ENCODE results near the gene PEX3. TPM values are rescaled to one million over a fixed set of nuclear protein-coding genes. Genes with fewer than 3 reads are reported as not detected.
A peak's percentile ranks its signal among the peaks of the same experiment; 100 is the strongest.

Gene PEX3
- total RNA-seq, 1 experiment from 2014 or later: 17.9 TPM

DNA sequence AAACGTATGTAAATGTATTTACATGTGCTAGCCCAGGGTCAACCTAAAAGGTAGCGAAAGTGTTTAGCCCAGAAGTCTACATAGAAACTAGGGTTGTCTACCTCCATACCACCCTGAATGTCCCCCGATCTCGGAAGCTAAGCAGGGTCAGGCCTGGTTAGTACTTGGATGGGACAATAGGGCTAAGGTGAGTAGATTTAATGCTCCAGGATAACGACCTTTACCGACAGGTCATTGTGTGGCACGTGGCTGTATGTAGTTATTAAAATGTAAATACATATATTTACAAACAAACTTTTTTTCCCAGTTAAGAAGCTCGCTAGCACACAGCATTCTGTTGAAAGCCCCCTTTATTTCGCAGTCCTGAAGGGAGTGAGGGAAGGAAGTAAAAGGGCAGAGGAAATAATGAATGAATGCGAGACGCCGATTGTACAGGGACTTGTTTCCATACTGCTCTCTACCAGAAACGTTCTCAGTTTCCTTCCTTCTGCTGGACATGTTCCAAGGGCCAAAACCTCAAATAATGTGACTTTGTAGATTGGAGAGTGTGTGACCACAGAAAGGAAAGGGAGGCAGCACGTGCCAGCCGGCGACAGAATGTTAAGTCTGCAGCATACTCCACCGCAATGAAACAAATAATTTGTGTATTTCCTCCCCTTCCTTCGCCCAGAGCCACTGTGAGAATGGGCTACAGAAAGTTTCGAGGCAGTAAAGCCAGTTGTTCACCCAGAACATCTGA, 722 bp upstream of the PEX3 start:
- H3K4ac ChIP-seq (ENCODE audit: low read depth, low read length): no peak overlapping the region
- Mint-ChIP-seq H3K36me3 (ENCODE audit: insufficient read depth in 1 of 3, low read depth in 3 of 3) (peaks cover 0 to 1% (median 0%) of the 10 kb centered on the region in 3 experiments; a peak in 1 of 7 replicates), H3K4me3 (peak overlapping the region; percentile 93 to 99), H3K27me3 (ENCODE audit: low read depth) (no peaks in the 10 kb centered on the region), H3K4me1 (peaks cover 10 to 11% of the 10 kb centered on the region in 2 experiments), H3K9me3 (no peaks in the 10 kb centered on the region), H3K27ac (peak overlapping the region in 2 of 3 experiments; percentile 98 to 99; a peak in 5 of 7 replicates)
- no peak overlapping the region for H3K56ac ChIP-seq (ENCODE audit: insufficient read length, low read depth, low read length)
- no peak overlapping the region for H2AFZ ChIP-seq (ENCODE audit: low read length)
- no peaks in the 10 kb centered on the region for H3K79me1 ChIP-seq (ENCODE audit: insufficient read depth, low read depth, low read length, poor library complexity, severe bottlenecking)
- DNase-seq: peak; percentile 36
- H3K23me2 ChIP-seq (ENCODE audit: insufficient read length, low read depth, low read length, poor library complexity, severe bottlenecking): peaks cover 16% of the 10 kb centered on the region
- no peaks in the 10 kb centered on the region for H3K79me2 ChIP-seq (ENCODE audit: insufficient read depth, low read length)
- peak overlapping the region; percentile 81 for H4K5ac ChIP-seq (ENCODE audit: insufficient read length, low read depth, low read length)
- no peak overlapping the region for H4K8ac ChIP-seq (replicated peaks; ENCODE audit: insufficient read length, low read depth, low read length)
- H3K4me1 ChIP-seq (ENCODE audit: insufficient read depth, low read length): no peaks in the 10 kb centered on the region
- no peak overlapping the region for H2BK15ac ChIP-seq (ENCODE audit: low read depth, low read length)
- H3K23ac ChIP-seq (ENCODE audit: insufficient read length, low read depth, low read length): no peak overlapping the region
- H3K18ac ChIP-seq (ENCODE audit: insufficient read length, low read depth, low read length): peak overlapping the region; percentile 58
- no peaks in the 10 kb centered on the region for H4K20me1 ChIP-seq (ENCODE audit: control insufficient read depth, insufficient read depth, insufficient read length)
- TF ChIP-seq, protein P1, sequence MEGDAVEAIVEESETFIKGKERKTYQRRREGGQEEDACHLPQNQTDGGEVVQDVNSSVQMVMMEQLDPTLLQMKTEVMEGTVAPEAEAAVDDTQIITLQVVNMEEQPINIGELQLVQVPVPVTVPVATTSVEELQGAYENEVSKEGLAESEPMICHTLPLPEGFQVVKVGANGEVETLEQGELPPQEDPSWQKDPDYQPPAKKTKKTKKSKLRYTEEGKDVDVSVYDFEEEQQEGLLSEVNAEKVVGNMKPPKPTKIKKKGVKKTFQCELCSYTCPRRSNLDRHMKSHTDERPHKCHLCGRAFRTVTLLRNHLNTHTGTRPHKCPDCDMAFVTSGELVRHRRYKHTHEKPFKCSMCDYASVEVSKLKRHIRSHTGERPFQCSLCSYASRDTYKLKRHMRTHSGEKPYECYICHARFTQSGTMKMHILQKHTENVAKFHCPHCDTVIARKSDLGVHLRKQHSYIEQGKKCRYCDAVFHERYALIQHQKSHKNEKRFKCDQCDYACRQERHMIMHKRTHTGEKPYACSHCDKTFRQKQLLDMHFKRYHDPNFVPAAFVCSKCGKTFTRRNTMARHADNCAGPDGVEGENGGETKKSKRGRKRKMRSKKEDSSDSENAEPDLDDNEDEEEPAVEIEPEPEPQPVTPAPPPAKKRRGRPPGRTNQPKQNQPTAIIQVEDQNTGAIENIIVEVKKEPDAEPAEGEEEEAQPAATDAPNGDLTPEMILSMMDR (conservative IDR thresholded peaks at IDR 0.05): no peak
- H3K14ac ChIP-seq (ENCODE audit: insufficient read depth, low read length): peak overlapping the region; percentile 88; the same call in 1 of the 2 replicates
- no peak overlapping the region for H2BK20ac ChIP-seq (ENCODE audit: low read depth, low read length, poor library complexity, severe bottlenecking)
- no peak overlapping the region for H3K27ac ChIP-seq (ENCODE audit: insufficient read length, low read depth, low read length)
- H3K9me3 ChIP-seq (ENCODE audit: control insufficient read depth, low read depth, low read length): no peaks in the 10 kb centered on the region
- peak overlapping the region; percentile 90 for H3K9ac ChIP-seq (ENCODE audit: extremely low read depth, insufficient read length, low read length)
- no peak overlapping the region for H2AK5ac ChIP-seq (ENCODE audit: insufficient read length, low read length)
- no peak overlapping the region for H2BK120ac ChIP-seq (ENCODE audit: low read depth, low read length, poor library complexity, severe bottlenecking)
- no peak overlapping the region for H2BK12ac ChIP-seq (ENCODE audit: insufficient read length, low read depth, low read length)
- H3K4me2 ChIP-seq (ENCODE audit: insufficient read depth, insufficient read length, low read length): peak overlapping the region; percentile 88
- H3K27me3 ChIP-seq (ENCODE audit: insufficient read depth, low read length): no peaks in the 10 kb centered on the region
- no peak overlapping the region for H2BK5ac ChIP-seq (ENCODE audit: insufficient read length, low read length)
- H3T11ph ChIP-seq (ENCODE audit: low read length): no peak overlapping the region
- no peak overlapping the region for H4K91ac ChIP-seq (ENCODE audit: insufficient read length, low read depth, low read length)
- no CpG with 5 or more reads among the region's 19 CpGs for WGBS (ENCODE audit: extremely low coverage, insufficient read length, low lambda C conversion rate)
